HEK293 (cell line): Measurements from ENCODE around the gene PTDSS2.

Experiments used
- CTCF ChIA-PET: fragments of 350-600 bp; formaldehyde crosslinking; extraction: SDS; loops from one replicate; lab custom pipeline; 2021; ENCODE audit warnings: antibody characterized with exemption; lab: Yijun Ruan, JAX
- POLR2A ChIA-PET: fragments of 300-600 bp; formaldehyde crosslinking; extraction: SDS; loops from one replicate; lab custom pipeline; 2020; ENCODE audit warnings: antibody characterized with exemption, inconsistent platforms; lab: Yijun Ruan, JAX
- H3K27ac ChIP-seq: fragments of 200-500 bp; sonication (Bioruptor generic); 2 replicates; pipeline ENCODE4 v1.5.1; 2014; ENCODE audit warnings: low read depth, low read length, control low read depth, inconsistent platforms; ENCODE audit errors: extremely low read depth
- H3K36me3 ChIP-seq, 2 experiments: fragments of 200-500 bp in 1 of 2; sonication (Bioruptor generic) in 1 of 2; 1 replicate in 1 of 2; 2 replicates in 1 of 2; pipeline ENCODE4 v1.5.1; 2014 to 2017; ENCODE audit warnings: inconsistent platforms in 2 of 2, low read length in 2 of 2; ENCODE audit not compliant: control insufficient read depth in 2 of 2, insufficient read depth in 1 of 2
- H3K4me1 ChIP-seq: fragments of 200-500 bp; sonication (Bioruptor generic); 2 replicates; pipeline ENCODE4 v1.5.1; 2014; ENCODE audit warnings: mild to moderate bottlenecking, low read length, inconsistent platforms; ENCODE audit not compliant: control insufficient read depth, insufficient read depth
- H3K4me3 ChIP-seq: 2 replicates; pipeline ENCODE4 v1.5.1; 2011; ENCODE audit warnings: low read depth, mild to moderate bottlenecking, control low read depth, low read length, moderate library complexity
- H3K9me3 ChIP-seq: fragments of 200-500 bp; sonication (Bioruptor generic); 2 replicates; pipeline ENCODE4 v1.5.1; 2014; ENCODE audit warnings: low read depth, low read length, inconsistent platforms; ENCODE audit not compliant: control insufficient read depth, insufficient read depth
- PRDM1 ChIP-seq: fragments of 450-650 bp; formaldehyde crosslinking; IDR thresholded peaks from 2 replicates; pipeline ENCODE4; 2016; ENCODE audit warnings: missing biosample characterization, missing genetic modification characterization
- SP3 ChIP-seq: fragments of 450-650 bp; formaldehyde crosslinking; IDR thresholded peaks from 2 replicates; pipeline ENCODE4 v1.5.1; 2016; ENCODE audit warnings: missing biosample characterization, missing genetic modification characterization
- TCF7L2 ChIP-seq: IDR thresholded peaks from 2 replicates; pipeline ENCODE4 v1.6.1; 2011; ENCODE audit warnings: low read depth, mild to moderate bottlenecking, inconsistent platforms, low read length, moderate library complexity, borderline replicate concordance
- ZFP3 ChIP-seq: fragments of 450-650 bp; formaldehyde crosslinking; IDR thresholded peaks from 2 replicates; pipeline ENCODE4 v1.5.1; 2016; ENCODE audit warnings: low read depth, missing biosample characterization, missing genetic modification characterization
- ZNF157 ChIP-seq: fragments of 450-650 bp; formaldehyde crosslinking; IDR thresholded peaks from 2 replicates; pipeline ENCODE4 v1.5.1; 2016; ENCODE audit warnings: missing biosample characterization, missing genetic modification characterization
- ZNF324 ChIP-seq: fragments of 450-650 bp; formaldehyde crosslinking; IDR thresholded peaks from 2 replicates; pipeline ENCODE4 v1.5.1; 2016; ENCODE audit warnings: missing biosample characterization, missing genetic modification characterization
- ZNF426 ChIP-seq: fragments of 450-650 bp; formaldehyde crosslinking; IDR thresholded peaks from 2 replicates; pipeline ENCODE4 v1.5.1; 2017; ENCODE audit warnings: missing biosample characterization, missing genetic modification characterization, mild to moderate bottlenecking, inconsistent platforms, moderate library complexity
- ZNF433 ChIP-seq: fragments of 450-650 bp; formaldehyde crosslinking; IDR thresholded peaks from 2 replicates; pipeline ENCODE4 v1.5.1; 2016; ENCODE audit warnings: missing biosample characterization, missing genetic modification characterization, low read depth
- ZNF621 ChIP-seq: fragments of 450-650 bp; formaldehyde crosslinking; IDR thresholded peaks from 2 replicates; pipeline ENCODE4 v1.5.1; 2017; ENCODE audit warnings: missing biosample characterization, missing genetic modification characterization
- ZNF768 ChIP-seq: fragments of 450-650 bp; formaldehyde crosslinking; IDR thresholded peaks from 2 replicates; pipeline ENCODE4 v1.5.1; 2018; ENCODE audit warnings: missing biosample characterization, mild to moderate bottlenecking, missing genetic modification characterization
- ZNF843 ChIP-seq: fragments of 450-650 bp; formaldehyde crosslinking; IDR thresholded peaks from 2 replicates; pipeline ENCODE4 v1.5.1; 2016; ENCODE audit warnings: missing biosample characterization, missing genetic modification characterization
- TF ChIP-seq, protein P1 (sequence below): fragments of 450-650 bp; formaldehyde crosslinking; IDR thresholded peaks from 2 replicates; pipeline ENCODE4 v1.5.1; 2016; ENCODE audit warnings: missing biosample characterization, missing genetic modification characterization
- TF ChIP-seq, protein P2 (sequence below): fragments of 450-650 bp; formaldehyde crosslinking; IDR thresholded peaks from 2 replicates; pipeline ENCODE4 v1.5.1; 2017; ENCODE audit warnings: missing biosample characterization, missing genetic modification characterization
- TF ChIP-seq, protein P3 (sequence below): fragments of 450-650 bp; formaldehyde crosslinking; IDR thresholded peaks from 2 replicates; pipeline ENCODE4 v1.5.1; 2017; ENCODE audit warnings: missing biosample characterization, missing genetic modification characterization
- TF ChIP-seq, protein P4 (sequence below): fragments of 450-650 bp; formaldehyde crosslinking; optimal IDR thresholded peaks from 2 replicates; pipeline ENCODE3; 2016; ENCODE audit warnings: missing biosample characterization, mild to moderate bottlenecking, missing genetic modification characterization
- TF ChIP-seq, protein P5 (sequence below): fragments of 450-650 bp; formaldehyde crosslinking; conservative IDR thresholded peaks from 2 replicates; pipeline ENCODE4 v1.5.1; 2016; ENCODE audit warnings: low read depth, missing biosample characterization, missing genetic modification characterization
- TF ChIP-seq, protein P6 (sequence below): fragments of 450-650 bp; formaldehyde crosslinking; IDR thresholded peaks from 2 replicates; pipeline ENCODE4 v1.5.0; 2017; ENCODE audit warnings: missing biosample characterization, missing genetic modification characterization, borderline replicate concordance
- TF ChIP-seq, protein P7 (sequence below): fragments of 450-650 bp; formaldehyde crosslinking; IDR thresholded peaks from 2 replicates; pipeline ENCODE4 v1.5.1; 2016; ENCODE audit warnings: missing biosample characterization, missing genetic modification characterization, borderline replicate concordance
- TF ChIP-seq, protein P8 (sequence below): fragments of 450-650 bp; formaldehyde crosslinking; IDR thresholded peaks from 2 replicates; pipeline ENCODE4 v1.5.1; 2017; ENCODE audit warnings: missing biosample characterization, missing genetic modification characterization

The PTDSS2 gene

DNA sequence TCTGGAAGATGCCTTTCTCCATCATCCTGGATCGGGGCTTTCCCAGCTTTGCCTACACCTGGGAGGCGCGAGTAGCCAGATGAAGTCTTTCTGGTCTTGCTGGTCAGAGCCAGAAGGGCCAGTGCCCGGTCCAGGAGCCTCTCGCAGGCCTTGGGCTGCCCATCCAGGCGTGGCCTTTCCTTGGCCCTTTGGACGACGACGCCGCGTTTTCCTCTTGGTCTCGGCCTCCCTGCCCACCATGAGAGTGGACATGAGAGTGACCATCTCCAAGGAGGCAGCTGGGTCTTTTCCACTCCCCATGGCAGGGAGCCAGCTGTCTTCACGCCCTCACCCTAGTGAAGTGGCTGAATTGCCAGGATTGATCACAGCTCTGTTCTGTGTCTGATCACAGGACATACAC lies 3.5 kb downstream of the PTDSS2 start:
- Histone ChIP-seq H3K4me1 (no peaks in the 10 kb centered on the region), H3K27ac (no peak overlapping the region), H3K4me3 (no peak overlapping the region), H3K9me3 (no peaks in the 10 kb centered on the region)
- CTCF ChIA-PET, result interaction anchor here (0.6 to 1.2 kb wide), 2 partner anchors 65 to 100 kb away, joined by 3 read pairs; no protein-coding TSS in a partner anchor
- POLR2A ChIA-PET, result no interaction called here
- TF ChIP-seq ZNF433 (tag by site-specific recombination) (no peak), ZNF324 (no peak), SP3 (no peak), ZFP3 (tag by site-specific recombination) (no peak), ZNF157 (tag by site-specific recombination) (no peak), ZNF621 (tag by site-specific recombination) (no peak), ZNF768 (tag by site-specific recombination) (no peak), ZNF843 (tag by site-specific recombination) (no peak), TCF7L2 (no peak), ZNF426 (tag by site-specific recombination) (no peak), PRDM1 (tag by site-specific recombination) (no peak)
- TF ChIP-seq, protein P1, sequence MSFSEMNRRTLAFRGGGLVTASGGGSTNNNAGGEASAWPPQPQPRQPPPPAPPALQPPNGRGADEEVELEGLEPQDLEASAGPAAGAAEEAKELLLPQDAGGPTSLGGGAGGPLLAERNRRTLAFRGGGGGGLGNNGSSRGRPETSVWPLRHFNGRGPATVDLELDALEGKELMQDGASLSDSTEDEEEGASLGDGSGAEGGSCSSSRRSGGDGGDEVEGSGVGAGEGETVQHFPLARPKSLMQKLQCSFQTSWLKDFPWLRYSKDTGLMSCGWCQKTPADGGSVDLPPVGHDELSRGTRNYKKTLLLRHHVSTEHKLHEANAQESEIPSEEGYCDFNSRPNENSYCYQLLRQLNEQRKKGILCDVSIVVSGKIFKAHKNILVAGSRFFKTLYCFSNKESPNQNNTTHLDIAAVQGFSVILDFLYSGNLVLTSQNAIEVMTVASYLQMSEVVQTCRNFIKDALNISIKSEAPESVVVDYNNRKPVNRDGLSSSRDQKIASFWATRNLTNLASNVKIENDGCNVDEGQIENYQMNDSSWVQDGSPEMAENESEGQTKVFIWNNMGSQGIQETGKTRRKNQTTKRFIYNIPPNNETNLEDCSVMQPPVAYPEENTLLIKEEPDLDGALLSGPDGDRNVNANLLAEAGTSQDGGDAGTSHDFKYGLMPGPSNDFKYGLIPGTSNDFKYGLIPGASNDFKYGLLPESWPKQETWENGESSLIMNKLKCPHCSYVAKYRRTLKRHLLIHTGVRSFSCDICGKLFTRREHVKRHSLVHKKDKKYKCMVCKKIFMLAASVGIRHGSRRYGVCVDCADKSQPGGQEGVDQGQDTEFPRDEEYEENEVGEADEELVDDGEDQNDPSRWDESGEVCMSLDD, result no peak
- TF ChIP-seq, protein P2, sequence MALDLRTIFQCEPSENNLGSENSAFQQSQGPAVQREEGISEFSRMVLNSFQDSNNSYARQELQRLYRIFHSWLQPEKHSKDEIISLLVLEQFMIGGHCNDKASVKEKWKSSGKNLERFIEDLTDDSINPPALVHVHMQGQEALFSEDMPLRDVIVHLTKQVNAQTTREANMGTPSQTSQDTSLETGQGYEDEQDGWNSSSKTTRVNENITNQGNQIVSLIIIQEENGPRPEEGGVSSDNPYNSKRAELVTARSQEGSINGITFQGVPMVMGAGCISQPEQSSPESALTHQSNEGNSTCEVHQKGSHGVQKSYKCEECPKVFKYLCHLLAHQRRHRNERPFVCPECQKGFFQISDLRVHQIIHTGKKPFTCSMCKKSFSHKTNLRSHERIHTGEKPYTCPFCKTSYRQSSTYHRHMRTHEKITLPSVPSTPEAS (tag by site-specific recombination), result no peak
- TF ChIP-seq, protein P3, sequence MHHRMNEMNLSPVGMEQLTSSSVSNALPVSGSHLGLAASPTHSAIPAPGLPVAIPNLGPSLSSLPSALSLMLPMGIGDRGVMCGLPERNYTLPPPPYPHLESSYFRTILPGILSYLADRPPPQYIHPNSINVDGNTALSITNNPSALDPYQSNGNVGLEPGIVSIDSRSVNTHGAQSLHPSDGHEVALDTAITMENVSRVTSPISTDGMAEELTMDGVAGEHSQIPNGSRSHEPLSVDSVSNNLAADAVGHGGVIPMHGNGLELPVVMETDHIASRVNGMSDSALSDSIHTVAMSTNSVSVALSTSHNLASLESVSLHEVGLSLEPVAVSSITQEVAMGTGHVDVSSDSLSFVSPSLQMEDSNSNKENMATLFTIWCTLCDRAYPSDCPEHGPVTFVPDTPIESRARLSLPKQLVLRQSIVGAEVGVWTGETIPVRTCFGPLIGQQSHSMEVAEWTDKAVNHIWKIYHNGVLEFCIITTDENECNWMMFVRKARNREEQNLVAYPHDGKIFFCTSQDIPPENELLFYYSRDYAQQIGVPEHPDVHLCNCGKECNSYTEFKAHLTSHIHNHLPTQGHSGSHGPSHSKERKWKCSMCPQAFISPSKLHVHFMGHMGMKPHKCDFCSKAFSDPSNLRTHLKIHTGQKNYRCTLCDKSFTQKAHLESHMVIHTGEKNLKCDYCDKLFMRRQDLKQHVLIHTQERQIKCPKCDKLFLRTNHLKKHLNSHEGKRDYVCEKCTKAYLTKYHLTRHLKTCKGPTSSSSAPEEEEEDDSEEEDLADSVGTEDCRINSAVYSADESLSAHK (tag by site-specific recombination), result no peak
- TF ChIP-seq, protein P4, sequence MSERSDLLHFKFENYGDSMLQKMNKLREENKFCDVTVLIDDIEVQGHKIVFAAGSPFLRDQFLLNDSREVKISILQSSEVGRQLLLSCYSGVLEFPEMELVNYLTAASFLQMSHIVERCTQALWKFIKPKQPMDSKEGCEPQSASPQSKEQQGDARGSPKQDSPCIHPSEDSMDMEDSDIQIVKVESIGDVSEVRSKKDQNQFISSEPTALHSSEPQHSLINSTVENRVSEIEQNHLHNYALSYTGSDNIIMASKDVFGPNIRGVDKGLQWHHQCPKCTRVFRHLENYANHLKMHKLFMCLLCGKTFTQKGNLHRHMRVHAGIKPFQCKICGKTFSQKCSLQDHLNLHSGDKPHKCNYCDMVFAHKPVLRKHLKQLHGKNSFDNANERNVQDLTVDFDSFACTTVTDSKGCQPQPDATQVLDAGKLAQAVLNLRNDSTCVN (tag by site-specific recombination), result no peak
- TF ChIP-seq, protein P5, sequence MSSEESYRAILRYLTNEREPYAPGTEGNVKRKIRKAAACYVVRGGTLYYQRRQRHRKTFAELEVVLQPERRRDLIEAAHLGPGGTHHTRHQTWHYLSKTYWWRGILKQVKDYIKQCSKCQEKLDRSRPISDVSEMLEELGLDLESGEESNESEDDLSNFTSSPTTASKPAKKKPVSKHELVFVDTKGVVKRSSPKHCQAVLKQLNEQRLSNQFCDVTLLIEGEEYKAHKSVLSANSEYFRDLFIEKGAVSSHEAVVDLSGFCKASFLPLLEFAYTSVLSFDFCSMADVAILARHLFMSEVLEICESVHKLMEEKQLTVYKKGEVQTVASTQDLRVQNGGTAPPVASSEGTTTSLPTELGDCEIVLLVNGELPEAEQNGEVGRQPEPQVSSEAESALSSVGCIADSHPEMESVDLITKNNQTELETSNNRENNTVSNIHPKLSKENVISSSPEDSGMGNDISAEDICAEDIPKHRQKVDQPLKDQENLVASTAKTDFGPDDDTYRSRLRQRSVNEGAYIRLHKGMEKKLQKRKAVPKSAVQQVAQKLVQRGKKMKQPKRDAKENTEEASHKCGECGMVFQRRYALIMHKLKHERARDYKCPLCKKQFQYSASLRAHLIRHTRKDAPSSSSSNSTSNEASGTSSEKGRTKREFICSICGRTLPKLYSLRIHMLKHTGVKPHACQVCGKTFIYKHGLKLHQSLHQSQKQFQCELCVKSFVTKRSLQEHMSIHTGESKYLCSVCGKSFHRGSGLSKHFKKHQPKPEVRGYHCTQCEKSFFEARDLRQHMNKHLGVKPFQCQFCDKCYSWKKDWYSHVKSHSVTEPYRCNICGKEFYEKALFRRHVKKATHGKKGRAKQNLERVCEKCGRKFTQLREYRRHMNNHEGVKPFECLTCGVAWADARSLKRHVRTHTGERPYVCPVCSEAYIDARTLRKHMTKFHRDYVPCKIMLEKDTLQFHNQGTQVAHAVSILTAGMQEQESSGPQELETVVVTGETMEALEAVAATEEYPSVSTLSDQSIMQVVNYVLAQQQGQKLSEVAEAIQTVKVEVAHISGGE (tag by site-specific recombination), result no peak
- TF ChIP-seq, protein P6, sequence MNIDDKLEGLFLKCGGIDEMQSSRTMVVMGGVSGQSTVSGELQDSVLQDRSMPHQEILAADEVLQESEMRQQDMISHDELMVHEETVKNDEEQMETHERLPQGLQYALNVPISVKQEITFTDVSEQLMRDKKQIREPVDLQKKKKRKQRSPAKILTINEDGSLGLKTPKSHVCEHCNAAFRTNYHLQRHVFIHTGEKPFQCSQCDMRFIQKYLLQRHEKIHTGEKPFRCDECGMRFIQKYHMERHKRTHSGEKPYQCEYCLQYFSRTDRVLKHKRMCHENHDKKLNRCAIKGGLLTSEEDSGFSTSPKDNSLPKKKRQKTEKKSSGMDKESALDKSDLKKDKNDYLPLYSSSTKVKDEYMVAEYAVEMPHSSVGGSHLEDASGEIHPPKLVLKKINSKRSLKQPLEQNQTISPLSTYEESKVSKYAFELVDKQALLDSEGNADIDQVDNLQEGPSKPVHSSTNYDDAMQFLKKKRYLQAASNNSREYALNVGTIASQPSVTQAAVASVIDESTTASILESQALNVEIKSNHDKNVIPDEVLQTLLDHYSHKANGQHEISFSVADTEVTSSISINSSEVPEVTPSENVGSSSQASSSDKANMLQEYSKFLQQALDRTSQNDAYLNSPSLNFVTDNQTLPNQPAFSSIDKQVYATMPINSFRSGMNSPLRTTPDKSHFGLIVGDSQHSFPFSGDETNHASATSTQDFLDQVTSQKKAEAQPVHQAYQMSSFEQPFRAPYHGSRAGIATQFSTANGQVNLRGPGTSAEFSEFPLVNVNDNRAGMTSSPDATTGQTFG (tag by site-specific recombination), result no peak
- TF ChIP-seq, protein P7, sequence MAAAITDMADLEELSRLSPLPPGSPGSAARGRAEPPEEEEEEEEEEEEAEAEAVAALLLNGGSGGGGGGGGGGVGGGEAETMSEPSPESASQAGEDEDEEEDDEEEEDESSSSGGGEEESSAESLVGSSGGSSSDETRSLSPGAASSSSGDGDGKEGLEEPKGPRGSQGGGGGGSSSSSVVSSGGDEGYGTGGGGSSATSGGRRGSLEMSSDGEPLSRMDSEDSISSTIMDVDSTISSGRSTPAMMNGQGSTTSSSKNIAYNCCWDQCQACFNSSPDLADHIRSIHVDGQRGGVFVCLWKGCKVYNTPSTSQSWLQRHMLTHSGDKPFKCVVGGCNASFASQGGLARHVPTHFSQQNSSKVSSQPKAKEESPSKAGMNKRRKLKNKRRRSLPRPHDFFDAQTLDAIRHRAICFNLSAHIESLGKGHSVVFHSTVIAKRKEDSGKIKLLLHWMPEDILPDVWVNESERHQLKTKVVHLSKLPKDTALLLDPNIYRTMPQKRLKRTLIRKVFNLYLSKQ (tag by site-specific recombination), result no peak
- TF ChIP-seq, protein P8, sequence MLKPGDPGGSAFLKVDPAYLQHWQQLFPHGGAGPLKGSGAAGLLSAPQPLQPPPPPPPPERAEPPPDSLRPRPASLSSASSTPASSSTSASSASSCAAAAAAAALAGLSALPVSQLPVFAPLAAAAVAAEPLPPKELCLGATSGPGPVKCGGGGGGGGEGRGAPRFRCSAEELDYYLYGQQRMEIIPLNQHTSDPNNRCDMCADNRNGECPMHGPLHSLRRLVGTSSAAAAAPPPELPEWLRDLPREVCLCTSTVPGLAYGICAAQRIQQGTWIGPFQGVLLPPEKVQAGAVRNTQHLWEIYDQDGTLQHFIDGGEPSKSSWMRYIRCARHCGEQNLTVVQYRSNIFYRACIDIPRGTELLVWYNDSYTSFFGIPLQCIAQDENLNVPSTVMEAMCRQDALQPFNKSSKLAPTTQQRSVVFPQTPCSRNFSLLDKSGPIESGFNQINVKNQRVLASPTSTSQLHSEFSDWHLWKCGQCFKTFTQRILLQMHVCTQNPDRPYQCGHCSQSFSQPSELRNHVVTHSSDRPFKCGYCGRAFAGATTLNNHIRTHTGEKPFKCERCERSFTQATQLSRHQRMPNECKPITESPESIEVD (tag by site-specific recombination), result no peak
- TF ChIP-seq, all 188 proteins: peak for 0
- peaks cover 0 to 51% of the 10 kb centered on the region in 2 experiments; a peak in 1 of 3 replicates for H3K36me3 ChIP-seq
